Measurements from ENCODE around the gene GDPD4.
"Not testable (repeated sequence)": the region's sequence is repeated elsewhere in the genome, so short reads cannot be mapped to it uniquely, and the experiment has no call there.

The GDPD4 gene, protein sequence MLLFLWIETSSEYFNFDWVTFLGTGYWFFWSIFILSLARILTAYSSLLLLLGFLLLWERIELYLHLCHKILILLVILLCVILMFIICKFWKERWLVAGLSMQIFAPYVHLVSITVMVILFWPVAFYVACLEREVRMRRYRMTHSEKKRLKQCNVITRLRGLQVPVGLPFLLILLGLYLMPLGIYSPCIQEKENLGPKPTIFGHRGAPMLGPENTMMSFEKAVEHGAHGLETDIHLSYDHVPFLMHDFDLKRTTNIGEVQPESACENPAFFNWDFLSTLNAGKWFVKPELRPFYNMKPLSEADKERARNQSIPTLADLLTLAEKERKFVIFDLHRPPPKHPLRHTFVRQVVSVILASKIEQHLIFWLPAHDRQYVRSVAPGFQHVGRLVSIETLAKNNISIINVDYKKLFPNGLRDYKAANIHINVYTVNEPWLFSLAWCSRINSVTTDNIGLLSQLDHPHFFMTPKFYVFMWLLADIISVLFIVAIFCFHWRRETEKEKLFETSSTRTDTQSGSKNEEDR

DNA sequence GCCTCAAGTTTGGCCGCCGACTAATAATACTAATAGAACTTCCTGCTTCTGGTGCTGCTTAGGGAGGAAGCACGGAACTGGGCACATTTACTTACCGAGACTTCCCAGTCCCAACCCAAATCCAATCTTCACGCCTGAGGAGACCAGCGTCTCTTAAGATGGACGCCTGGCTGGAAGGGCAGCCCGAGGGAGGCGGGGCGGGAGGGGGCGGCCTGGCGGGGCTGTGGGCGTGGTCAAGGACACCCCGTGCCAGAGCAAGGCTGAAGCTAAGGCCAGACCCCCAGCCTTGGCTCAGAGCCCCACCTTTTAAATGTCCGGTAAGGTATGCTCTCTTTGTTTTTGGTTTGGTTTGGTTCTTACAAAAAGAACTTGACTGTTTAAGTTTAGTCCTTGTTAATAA lies at the start of gene GDPD4:
Gene GDPD4, minus strand, starts transcription at position 177 of the 400 bp plus-strand sequence. CDS start 16,549 bp downstream, outside the sequence.
- no peak for DNase-seq

DNA sequence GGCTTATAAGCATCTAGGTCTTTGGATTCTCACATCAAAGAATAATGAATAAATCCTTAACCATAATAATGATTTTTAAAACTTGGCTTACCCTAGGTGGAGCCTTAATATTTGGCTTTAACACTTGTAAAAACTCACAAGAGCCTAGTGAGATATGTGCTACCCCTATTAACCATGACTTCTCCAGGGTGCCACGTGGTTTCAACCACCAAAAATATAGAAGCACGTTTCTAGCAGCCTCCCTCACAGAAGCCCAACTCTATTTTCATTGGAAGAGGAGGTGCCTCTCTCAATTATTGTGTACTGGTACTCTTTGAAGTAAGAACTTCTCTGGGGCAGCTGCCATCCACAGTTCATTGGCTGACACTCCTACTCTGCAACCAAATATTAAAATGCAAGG lies 46.5 kb upstream of the GDPD4 start:
- DNase-seq, result no peak

DNA sequence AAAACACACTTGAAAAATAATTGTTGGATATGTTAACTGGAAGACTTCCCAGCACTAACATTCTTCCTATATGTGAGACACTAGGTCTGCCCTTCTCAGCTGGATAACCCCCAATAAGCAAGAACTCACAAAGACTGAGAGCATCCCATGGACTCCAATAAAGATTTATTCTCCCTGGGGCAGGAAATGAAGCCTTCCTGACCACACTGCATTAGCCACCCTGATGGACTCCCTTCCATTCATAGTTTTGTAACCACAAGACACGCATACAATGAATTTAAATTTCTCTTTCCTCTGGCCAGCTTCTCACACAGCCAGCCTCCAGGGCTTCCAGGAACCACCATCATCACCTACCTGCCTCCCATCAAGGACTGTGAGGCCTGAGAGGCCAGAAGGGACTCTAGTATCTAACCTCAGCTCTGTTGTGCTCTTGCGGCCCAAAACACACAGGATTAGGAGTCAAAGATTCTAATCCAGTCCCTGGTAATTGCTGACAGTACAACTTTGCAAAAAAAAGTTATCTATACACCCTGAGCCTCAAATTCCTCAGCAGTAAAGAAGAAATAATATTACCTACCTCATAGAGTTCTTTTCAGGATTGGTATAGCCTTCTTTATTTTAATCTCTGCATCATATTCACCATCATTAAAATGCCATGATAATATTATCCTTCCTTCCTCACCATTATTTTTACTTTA lies 45.6 kb upstream of the GDPD4 start:
- no peak for DNase-seq

DNA sequence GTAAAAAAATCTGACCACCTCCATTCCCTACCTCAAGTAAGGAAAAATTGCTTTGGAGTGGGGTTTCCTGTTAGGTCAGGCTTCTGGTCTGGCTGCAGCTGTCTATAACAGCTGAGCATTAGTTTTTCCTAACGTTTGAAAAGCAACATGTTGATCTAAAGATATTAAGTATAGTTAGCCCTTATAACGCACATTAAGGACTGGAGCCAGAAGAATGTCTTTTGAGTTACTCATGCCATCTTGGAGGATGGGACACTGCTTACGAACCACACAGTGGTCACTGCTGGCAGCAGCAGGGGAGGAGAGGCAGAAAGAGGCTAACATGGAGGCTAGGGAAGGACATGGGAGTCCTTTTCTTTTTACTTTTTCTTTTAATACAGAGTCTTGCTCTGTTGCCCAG lies 44.1 kb upstream of the GDPD4 start:
- no peak for DNase-seq

DNA sequence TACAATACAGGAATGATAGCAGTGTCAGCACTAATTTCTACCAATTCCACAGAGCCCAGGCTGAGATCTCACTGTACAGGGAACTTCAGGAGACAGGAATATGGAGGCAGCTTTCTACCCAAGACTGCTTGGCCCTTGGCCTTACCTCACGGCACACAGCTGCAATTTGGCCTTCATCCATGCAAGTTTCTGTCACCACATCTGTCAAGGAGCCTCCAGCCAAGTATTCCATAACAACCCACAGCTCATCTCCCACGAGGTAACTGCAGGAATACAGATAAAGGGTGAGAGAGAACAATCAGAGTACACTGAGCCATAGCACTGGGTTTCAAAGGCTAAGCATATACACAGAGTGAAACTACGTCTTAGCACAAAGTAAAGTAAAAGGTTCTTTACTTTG lies 39.0 kb upstream of the GDPD4 start:
- DNase-seq, result no peak

DNA sequence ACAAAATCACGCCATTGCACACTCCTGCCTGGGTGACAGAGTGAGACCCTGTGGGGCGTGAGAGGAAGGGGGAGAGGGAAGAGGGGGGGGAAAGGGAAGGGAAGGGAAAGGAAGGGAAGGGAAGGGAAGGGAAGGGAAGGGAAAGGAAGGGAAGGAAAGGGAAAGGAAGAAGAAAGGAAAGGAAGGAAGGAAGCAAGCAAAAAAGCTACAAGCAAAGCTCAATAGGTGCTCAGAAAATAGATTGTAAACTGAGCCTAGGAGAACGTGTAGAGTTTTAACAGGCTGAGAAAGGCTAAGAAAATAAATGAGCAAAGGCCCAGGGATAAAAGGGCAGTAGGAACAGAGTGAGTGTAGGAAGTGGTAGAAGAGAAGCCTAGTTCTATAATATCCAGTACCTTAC lies 30.8 kb upstream of the GDPD4 start:
- DNase-seq, result no peak

DNA sequence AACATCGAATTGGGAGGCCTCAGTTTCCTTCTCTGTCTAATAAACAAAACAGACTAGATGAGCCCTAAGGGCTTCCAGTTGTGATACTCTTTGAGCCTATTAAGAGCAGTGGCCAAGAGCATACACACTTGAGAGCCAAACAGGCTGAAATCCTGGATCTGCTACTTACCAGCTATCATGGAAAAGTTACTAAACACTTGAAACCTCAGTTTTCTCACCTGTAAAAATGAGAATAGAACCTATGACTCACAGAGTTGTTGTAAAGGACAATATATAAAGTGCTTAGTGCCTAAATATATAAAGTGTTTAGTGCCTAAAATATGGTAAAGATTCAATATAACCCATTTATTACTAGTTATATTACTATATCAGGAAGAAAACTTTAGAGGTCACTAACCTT lies 23.7 kb upstream of the GDPD4 start:
- DNase-seq, result no peak

DNA sequence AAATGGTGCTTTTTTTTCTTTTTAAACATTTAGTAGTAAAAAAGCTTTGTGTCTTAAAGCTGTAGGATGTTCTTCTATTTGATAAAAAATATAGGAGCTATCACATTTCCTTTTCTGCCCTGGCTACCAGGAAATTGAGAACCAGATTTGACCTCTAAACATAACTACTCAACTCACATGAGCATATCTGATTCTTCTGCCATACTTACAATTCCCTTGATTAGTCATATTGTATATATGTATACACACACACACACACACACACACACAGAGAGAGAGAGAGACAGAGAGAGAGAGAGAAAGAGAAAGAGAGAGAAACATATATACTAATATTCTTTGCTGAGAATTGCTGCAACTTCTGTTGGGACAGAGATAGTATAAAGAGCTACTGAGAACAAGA lies 23.0 kb upstream of the GDPD4 start:
- no peak for DNase-seq

DNA sequence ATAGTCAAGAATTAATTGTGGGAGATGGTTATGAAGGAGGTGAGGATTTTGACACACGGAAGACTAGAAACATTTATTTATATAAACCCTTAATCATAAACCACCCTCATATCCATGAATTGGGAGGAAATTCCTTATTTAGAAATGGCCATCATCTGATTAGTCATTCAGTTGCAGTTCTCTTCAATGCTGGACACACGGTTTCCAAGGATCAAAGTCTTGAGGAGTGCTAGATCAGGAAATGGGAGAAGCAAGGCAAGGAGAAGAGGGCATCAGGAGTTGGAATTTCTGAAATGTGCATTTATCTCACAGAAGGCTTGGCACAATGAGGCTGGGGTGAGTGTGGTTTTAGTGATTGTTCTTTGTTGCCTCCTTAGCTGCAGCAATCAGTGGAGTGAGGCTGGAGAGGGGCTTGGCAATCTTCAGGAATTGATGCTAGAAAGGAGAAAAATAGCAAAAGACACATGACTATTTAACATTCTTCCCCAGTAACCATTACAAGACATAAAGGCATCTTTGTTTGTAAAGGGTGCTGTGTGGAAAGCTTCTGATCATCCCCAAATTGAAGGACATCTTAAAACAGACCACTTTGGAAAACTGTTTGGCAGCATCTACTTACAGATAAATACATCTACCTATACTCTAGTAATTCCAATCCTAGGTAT lies 21.6 kb upstream of the GDPD4 start:
- no peak for DNase-seq

DNA sequence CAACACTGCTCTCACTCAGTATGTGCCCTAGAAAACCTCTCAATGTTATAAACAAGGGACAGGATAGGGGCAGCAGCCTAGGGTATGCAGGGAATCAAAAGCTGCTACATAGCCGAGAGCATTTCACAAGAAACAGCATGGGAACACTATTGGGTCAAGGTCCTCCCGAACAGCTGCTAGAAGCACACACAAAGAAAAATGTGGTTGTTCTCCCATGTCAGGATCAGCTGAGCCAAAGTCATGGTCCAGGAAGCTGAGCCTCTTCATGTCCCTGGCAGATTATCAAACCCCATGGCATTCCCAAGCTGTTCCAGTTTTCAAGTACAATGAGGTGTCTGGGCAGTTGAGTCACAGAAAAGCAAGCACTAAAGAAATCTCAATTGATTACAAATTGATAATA lies 21.0 kb upstream of the GDPD4 start:
- no peak for DNase-seq

DNA sequence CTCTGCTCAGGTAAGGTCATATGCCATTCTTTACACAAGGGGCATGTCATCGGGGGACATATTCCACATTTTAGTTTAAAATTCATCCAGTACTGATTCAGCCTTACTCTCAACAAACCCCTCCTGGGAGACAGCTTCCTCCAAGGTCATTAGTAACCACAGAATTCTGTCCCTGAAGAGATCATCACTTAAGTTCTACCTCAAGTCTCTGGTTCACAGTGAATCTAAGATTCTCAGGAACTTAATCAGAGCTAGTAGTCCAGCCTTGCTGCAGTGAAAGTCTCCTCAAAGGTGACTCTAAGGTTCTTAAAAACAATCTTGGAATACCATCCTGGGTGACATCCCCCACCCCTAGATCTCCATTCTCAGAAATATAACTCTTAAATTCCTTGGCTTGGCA lies 18.9 kb upstream of the GDPD4 start:
- no peak for DNase-seq

DNA sequence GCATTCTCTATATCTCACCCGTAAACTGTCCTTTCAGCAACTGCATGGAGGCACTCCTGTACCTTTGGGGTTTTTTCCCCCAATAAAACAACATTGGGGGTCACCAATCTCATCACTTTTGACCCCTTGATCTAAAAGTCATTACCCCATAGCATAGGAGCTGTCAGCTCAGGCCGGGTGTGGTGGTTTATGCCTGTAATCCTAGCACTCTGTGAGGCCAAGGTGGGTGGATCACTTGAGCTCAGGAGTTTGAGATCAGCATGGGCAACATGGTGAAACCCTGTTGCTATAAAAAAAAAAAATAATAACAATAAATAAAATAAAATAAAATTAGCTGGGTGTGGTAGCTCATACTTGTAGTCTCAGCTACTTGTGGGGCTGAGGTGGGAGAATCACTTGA lies 17.1 kb upstream of the GDPD4 start:
- DNase-seq, result no peak

DNA sequence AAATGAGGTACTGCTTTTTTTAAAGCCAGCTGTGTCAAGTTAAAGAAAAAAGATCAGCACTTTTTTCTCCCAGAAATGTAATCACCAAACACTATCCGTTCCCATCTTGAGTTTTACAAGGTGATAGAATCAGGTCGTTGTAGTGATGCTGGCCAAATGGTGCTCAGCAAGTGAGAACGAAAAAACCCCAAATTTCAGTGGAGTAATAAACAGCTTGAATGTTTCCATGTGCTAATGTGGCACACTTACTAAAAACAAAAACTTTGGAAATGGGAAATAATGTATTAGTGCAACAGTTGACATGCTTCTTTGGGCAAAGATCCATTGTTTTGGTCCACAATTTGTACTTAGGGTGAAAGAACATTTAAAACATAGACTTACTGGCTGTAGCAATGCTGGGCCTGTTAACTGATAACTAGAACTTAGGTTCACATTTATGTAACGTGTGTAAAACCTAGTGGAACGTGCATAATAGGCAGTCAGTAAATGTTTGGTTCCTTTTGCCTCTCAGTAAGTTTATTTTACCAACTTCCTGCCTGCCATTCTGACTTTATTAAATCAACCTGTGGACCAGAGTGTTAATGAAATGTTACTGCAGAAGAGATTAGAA lies 15.4 kb upstream of the GDPD4 start:
- DNase-seq, result no peak

DNA sequence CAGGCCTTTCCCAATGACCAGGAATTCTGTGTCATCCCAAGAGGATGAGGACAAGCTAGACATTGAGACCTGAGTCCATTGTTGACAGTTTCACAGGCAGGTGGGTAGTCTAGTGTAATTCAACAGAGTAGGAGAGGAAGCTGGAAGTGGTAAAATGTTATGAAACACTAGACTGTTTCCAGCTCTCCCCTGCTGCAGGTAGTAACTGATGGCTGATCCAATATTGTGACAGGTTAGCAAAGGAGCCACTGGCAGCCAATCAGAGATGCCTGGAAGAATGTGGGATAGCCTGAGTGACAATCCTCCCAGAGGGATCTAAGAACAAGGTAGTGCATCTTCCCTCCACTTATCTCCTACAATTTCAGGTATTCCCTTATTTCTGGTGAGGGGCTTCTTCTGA lies 10.6 kb upstream of the GDPD4 start:
- DNase-seq, result no peak

DNA sequence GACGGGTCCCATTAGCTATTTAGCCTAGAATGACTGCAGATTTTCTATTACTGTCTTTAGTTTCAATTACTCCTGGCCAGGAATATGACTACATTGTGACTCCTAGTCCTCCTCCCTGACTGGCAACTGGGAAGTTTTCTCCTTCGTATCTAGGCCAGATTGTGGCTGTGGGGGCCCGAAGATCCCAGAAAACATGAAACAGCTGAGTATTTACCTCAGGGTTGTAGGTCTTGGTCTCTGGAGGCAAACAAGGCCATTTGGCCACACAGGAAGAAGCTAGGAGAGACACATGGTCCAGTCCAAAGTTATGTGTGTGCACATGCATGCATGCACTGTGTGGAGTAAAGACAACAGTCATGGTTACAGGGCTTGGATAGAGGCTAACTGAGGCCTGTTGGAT lies 10.2 kb upstream of the GDPD4 start:
- no peak for DNase-seq

DNA sequence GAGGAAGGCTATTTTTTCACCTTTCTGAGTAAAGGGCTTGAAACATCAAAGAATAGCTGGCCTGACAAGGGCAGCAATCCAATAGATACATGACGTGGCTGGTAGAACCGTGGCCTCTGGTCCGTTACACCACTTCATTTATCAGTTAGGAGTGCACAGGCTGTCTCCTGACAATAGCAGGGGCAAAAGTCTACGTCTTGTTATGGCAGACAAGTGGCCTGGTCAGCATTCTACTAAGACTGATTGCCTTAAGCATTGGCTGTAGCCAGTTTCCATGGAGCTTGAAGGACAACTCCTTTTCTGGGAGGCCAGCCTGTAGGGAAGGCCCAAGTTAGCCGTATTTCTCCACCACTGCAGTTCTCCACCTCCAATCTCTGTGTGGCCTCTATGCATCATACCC lies 9.2 kb upstream of the GDPD4 start:
- DNase-seq, result no peak

DNA sequence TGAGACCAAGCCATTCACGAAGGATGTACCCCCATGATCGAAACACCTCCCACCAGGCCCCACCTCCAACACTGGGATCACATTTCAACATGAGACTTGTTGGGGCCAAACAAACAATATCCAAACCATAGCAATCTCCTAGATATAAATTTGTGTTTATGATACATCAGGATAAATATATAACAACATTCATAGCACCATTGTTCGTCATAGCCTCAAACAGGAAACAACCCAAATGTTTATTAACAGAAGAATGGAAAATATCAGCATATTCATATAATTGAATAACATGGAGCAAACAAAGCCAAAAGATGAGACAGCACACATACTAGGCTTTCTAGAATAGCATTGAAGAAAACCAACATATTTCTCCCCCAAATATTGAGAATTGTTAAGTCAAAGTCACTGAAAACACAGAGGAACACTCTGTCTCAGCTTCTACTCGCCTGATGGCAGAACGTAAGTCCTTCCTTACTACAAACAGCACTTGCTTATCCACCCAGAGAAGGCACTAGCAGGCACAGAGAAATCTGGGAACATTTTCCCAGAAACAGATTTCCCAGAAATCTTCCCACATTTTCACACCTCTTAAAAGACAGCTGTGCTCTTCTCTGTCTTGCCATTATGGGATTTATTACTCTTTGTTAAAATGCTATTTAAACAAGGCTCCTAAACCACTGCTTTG lies 8.1 kb upstream of the GDPD4 start:
- DNase-seq, result no peak

DNA sequence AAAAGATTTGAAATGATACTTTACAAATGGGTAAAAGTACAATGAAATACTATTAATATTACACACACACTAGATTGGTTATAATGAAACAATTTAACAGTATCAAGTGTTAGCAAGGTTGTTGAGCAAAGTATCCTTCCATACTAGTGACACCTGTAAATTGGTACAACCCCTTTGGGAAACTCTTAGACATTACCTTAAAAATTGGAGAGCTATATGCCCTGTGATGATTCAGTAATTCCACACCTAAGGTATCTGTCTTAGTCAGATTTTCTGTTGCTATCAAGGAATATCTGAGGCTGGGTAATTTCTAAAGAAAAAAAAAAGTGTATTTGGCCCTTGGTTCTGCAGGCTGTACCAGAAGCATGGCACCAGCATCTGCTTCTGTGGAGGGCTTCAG lies 7.4 kb upstream of the GDPD4 start:
- DNase-seq, result no peak

DNA sequence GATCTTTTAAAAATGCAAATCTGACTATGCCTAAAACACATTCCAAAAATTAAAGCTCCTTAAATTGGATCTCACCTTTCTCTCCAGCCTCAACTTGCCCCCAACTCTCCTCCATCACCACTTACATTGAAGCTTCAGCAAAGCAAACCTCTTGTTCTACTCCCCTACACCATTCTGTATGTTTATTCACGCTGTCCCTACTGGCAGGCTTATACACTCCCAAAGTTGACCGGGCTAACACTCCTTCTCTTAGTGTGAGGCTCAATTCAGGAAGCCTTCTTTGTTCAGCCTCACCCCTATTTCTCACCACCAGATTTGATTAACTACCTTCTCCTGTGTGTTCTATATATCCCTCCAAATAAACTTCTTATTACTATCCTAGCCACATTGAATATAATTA lies 1.8 kb upstream of the GDPD4 start:
- DNase-seq, result no peak

DNA sequence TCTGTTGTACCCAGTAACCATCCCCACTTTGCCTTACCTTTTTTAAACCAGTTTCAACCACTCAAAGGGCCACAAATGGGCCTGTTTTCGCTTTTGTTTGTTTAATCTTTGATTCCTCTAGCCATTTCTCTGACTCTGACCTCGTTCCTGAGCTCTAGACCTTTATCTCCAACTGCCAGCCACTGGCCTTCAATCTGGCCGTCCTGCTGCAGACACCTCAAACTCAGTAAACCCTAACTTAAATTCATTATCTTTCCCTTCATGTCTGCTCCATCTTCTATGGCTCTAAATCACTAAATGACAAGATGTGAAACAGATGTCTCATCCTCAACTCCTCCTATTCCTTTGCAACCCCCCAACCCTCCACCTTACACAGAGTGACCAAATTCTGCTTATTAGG lies 1.3 kb upstream of the GDPD4 start:
- DNase-seq, result no peak

DNA sequence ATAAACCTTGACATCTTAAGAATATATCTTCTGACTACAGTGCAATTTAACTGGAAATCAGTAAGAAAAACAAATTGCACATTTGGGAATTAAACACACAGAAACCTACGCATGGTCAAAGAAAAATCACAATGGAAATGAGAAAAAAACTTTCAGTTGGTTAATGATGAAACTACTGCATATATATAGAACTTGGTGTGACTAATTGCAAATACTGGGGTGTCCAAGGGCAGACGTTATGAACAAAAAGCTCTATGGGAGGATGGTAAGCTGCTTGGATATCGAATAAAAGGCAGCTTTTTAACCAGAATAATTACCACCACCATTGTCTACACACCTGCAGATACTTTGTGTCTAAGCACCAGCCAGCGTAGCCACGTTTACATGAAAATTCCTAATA lies 791 bp downstream of the GDPD4 start:
- DNase-seq, result no peak

DNA sequence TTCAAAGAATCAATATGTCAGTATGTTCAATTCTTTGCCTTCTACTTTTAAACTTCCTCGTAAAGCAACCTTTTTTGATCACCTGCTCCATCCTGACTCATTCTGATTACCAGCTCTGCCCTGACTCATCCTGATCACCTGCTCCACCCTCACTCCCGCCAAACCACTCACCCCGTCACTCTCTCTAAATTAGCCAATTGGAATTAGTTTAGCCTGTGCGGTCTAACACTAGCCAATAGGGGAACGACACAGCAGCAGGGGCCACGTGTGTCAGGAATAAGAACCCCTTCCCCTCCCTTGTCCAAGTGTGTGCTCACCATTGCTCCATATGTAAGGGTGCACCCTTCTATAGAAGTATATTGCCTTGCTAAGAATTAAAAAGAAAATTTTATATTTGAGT lies 1.5 kb downstream of the GDPD4 start:
- DNase-seq, result not testable (repeated sequence)

DNA sequence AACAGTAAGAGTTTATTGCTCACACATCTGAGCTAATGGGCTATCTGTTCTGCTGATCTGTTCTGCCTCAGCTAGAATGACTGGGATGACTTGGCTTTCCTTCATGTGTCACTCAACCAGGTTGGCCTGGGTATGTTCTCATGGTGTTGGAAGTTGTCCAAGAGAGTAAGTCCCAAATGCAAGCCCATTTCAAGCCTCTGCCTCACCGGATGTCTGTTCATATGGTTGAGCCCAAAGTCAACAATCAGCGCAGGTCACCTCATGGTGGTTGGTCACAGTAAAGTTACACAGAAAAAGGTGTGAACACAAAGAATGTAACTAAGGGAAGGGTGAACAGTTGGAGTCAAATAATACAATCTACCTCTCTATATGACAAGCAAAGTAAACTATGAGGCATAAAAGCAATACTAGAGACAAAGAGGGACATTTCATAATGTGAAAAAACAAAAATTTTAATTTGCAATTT lies 1.9 kb downstream of the GDPD4 start:
- DNase-seq, result no peak
